ENCODE results near the gene PNCK.
"Not testable (repeated sequence)": the region's sequence is repeated elsewhere in the genome, so short reads cannot be mapped to it uniquely, and the experiment has no call there.

The PNCK gene

GRCh38 chrX:153697924-153698865 is 24.6 kb upstream of the PNCK start:
- ATAC-seq: no peak

GRCh38 chrX:153696986-153697722 is 23.5 kb upstream of the PNCK start:
- ATAC-seq: not testable (repeated sequence)

DNA sequence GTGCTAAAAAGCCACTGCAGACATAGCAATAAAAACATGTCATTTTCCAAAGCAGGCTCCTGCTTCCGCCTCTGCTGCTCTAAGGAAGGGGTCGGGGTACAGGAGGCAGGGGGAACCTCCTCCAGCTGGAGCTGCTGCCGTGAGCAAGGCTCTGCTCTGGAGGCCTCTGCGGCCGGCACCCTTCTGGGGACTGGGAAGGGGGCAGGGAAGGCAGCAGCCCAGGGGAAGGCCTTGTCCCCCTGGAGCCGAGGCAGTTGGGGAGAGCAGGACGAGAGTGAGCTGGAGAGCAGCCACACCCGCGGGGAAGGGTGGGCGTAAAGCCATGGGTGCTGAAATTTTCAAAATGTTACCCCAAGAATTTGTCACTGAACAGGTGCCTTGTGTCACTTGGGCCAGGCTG is 22.9 kb upstream of the PNCK start:
- not testable (repeated sequence) for ATAC-seq

GRCh38 chrX:153696100-153696499 is 22.5 kb upstream of the PNCK start:
- ATAC-seq: no peak

DNA sequence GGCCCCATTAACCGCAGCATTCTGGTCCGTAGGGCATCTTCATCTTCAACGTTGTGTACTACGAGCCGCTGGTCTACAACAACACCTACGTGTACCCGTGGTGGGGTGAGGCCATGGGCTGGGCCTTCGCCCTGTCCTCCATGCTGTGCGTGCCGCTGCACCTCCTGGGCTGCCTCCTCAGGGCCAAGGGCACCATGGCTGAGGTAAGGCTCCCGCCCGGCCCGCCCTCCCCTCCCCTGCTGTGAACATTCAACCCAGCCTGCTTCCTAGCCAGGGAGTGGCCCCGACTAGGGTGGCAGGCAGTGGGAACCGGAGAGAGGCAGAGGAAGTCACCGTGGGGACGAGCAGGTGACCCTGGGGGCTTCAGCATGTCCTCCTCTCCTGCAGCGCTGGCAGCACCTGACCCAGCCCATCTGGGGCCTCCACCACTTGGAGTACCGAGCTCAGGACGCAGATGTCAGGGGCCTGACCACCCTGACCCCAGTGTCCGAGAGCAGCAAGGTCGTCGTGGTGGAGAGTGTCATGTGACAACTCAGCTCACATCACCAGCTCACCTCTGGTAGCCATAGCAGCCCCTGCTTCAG is 21.2 kb upstream of the PNCK start:
- ATAC-seq: no peak

DNA sequence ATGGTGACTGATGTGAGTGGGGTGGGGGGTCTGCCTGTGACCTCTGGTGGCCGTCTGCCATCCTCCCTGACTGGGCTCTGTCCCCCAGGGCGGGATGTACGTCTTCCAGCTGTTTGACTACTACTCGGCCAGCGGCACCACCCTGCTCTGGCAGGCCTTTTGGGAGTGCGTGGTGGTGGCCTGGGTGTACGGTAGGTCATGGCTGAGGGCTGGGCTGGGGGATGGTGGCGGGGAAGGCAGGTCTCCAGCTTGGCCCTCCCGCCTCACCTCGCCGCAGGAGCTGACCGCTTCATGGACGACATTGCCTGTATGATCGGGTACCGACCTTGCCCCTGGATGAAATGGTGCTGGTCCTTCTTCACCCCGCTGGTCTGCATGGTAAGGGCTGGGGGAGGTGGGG is 20.6 kb upstream of the PNCK start:
- not testable (repeated sequence) for ATAC-seq

DNA sequence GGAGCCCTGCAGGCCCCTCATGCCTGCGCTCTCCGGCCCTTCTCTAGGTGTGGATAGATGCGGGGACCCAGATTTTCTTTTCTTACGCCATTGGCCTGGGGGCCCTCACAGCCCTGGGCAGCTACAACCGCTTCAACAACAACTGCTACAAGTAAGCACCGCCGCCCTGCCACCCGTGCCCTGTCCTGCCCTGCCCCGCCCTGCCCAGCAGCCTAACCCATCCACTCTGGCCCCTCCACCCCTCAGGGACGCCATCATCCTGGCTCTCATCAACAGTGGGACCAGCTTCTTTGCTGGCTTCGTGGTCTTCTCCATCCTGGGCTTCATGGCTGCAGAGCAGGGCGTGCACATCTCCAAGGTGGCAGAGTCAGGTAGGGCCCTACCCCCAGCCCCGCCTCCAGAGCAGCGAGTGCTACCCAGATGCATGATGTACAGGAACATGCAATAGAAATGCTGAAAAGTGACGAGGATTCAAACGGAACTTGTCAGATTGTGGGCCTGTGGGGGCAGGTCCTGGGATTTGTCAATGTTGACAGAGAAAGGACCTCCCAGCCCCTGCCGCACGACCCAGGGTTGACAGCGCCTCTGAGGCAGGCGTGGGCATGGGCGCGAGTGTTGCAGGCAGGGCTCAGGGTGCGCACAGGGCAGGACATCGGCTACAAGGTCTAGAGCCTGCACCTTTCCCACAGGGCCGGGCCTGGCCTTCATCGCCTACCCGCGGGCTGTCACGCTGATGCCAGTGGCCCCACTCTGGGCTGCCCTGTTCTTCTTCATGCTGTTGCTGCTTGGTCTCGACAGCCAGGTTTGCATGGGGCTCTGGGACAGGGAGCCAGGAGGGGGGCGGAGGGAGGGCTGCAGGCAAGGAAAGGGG is 19.8 kb upstream of the PNCK start:
- no peak for ATAC-seq

DNA sequence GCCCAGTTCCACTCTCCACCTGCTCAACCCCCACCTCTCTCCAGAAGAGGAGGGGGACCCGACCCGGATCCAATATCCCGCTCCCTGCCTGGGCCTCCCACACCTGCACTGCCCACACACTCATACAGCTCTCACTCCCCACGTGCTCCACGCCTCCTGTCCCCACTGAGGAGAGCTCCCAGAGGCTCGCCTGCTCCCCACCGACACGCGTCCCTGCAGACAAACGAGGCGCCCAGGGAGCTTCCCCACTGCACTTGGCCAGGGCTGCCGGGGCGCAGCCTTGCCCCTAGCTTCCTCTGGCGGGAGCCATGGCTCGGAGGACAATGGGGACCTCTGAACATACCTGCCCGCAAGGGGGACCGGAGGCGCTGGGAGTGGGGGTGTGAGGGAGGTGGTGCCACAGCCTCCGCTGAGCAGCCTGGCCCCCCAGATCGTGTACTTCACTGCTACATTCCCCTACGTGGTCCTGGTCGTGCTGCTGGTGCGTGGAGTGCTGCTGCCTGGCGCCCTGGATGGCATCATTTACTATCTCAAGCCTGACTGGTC is 19.1 kb upstream of the PNCK start:
- no peak for ATAC-seq

GRCh38 chrX:153692003-153692402 is 18.4 kb upstream of the PNCK start:
- ATAC-seq: no peak

GRCh38 chrX:153691032-153691827 is 17.6 kb upstream of the PNCK start:
- ATAC-seq: not testable (repeated sequence)

- no peak for ATAC-seq
These were observed 16.9 kb upstream of the PNCK start for GRCh38 chrX:153690466-153690865.

DNA sequence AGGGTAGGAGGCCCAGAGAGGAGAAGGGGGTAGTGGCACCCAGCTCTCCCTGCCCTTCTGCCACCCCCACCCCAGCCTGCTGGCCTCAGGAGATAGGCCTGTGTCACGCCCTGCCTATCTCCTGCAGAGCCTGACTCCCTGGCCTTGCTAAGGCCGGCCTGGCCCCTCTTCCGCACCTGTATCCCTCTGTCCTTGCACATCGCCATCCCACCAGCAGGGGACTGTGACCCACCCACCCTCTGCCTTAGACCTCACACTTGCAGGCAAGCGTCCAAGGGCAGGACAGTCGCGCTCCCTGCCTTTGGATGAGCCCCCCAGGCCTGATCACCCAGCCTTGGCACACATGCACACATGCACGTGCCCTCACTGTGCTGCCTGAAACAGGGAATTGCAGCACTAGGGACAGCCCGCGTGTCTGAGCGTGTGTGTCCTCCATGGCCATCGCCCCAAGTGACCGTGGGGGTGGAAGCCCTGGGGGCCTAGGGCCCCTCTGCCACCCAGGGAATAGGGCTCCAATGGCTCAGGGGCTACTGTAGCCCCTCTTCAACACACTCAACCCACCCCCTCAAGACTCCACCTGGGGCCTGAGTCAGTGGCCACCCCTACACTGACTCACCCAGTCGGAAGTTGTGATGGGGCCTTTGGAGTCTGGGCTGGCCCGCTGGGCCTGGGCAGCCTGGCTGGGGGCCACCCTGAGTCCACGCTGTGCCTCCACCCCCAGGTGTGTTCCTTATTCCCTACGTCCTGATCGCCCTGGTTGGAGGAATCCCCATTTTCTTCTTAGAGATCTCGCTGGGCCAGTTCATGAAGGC is 16.2 kb upstream of the PNCK start:
- ATAC-seq: no peak

GRCh38 chrX:153688911-153689590 is 15.4 kb upstream of the PNCK start:
- ATAC-seq: no peak

GRCh38 chrX:153688506-153688905 is 14.9 kb upstream of the PNCK start:
- no peak for ATAC-seq

- ATAC-seq: peak; percentile 18 to 29
These were observed 14.5 kb upstream of the PNCK start for GRCh38 chrX:153688071-153688470.

GRCh38 chrX:153687121-153688039 is 13.8 kb upstream of the PNCK start, which contains the start of gene SLC6A8:
Gene SLC6A8 (plus strand): TSS chrX:153687926. CDS start chrX:153688575, 649 bp downstream.
- ATAC-seq: peak; percentile 24 to 39

GRCh38 chrX:153686711-153687110 is 13.1 kb upstream of the PNCK start:
- ATAC-seq: no peak
